Measurements from ENCODE around the gene UGT3A2. TPM values are rescaled to one million over a fixed set of nuclear protein-coding genes. Genes with fewer than 3 reads are reported as not detected.

Gene UGT3A2
- total RNA-seq, 1 donor from 2014 or later, result 10.8 TPM

- peaks cover 9% of the 10 kb centered on the region for H3K9me3 Mint-ChIP-seq
- Histone ChIP-seq H3K4me3 (no peak overlapping the region), H3K4me1 (no peaks in the 10 kb centered on the region), H3K9ac (no peak overlapping the region), H3F3A (ENCODE audit: low read depth) (no peaks in the 10 kb centered on the region), H3K4me2 (no peak overlapping the region), H3K9me3 (ENCODE audit: low read depth) (no peaks in the 10 kb centered on the region), H3K79me2 (ENCODE audit: low read depth) (no peaks in the 10 kb centered on the region), H4K20me1 (ENCODE audit: low read depth) (no peaks in the 10 kb centered on the region), H3K36me3 (no peaks in the 10 kb centered on the region), H3K27ac (no peak overlapping the region), H3K27me3 (no peaks in the 10 kb centered on the region), H2AFZ (replicated peaks) (no peak overlapping the region)
- no peaks in the 10 kb centered on the region for H3K4me1 Mint-ChIP-seq
- DNase-seq (ENCODE audit: low spot score), result no peak
- H3K27ac Mint-ChIP-seq, result no peak overlapping the region
- no peak overlapping the region for H3K4me3 Mint-ChIP-seq
- TF ChIP-seq, protein P1, sequence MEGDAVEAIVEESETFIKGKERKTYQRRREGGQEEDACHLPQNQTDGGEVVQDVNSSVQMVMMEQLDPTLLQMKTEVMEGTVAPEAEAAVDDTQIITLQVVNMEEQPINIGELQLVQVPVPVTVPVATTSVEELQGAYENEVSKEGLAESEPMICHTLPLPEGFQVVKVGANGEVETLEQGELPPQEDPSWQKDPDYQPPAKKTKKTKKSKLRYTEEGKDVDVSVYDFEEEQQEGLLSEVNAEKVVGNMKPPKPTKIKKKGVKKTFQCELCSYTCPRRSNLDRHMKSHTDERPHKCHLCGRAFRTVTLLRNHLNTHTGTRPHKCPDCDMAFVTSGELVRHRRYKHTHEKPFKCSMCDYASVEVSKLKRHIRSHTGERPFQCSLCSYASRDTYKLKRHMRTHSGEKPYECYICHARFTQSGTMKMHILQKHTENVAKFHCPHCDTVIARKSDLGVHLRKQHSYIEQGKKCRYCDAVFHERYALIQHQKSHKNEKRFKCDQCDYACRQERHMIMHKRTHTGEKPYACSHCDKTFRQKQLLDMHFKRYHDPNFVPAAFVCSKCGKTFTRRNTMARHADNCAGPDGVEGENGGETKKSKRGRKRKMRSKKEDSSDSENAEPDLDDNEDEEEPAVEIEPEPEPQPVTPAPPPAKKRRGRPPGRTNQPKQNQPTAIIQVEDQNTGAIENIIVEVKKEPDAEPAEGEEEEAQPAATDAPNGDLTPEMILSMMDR (IDR thresholded peaks at IDR 0.05), result no peak
- TF ChIP-seq EZH2phosphoT487 (IDR thresholded peaks at IDR 0.05) (no peak), EZH2 (IDR thresholded peaks at IDR 0.05) (no peak)
- no peaks in the 10 kb centered on the region for H3K36me3 Mint-ChIP-seq
- H3K27me3 Mint-ChIP-seq (ENCODE audit: insufficient read depth, low read depth), result no peaks in the 10 kb centered on the region
Measured at GRCh38 chr5:36029914-36030313, 36.8 kb downstream of the UGT3A2 start.

DNA sequence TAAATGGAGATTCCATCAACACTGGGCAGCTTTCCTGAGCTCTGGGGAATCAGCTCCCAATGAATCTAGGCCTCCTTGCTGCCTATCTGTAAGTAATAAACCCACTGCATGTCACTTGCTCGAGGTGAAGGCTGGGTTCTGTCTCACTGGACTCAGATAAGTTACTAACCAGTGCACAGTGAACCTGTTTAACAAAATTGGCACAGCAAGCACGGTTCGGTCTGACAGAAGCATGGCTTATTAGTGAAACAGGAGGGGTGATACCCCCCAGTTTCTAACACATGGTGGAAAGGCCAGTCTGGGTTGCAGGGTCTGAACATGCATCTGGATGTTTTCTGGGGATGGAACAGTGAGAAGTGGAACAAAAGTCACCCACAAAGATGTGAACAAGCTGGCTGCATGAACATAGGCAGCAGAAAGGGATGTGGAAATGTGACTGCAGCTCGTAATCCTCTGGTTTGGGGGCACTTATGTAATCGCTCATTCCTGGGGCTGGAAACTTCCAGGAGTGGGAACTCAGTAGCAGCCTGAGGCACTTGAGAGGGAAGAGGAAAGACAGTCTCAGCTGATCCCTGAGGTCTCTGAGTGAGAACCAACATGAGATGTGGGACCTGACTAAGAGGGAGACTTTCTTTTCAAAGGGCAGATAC lies 37.7 kb downstream of the UGT3A2 start:
- H3K9me3 Mint-ChIP-seq, result peaks cover 16% of the 10 kb centered on the region
- no peak for DNase-seq (ENCODE audit: low spot score)
- no peak overlapping the region for H3K4me3 ChIP-seq
- H3K4me3 Mint-ChIP-seq, result no peak overlapping the region
- H3F3A ChIP-seq (ENCODE audit: low read depth), result no peaks in the 10 kb centered on the region
- H3K36me3 Mint-ChIP-seq, result no peaks in the 10 kb centered on the region
- no peaks in the 10 kb centered on the region for H3K27me3 ChIP-seq
- H2AFZ ChIP-seq (replicated peaks), result no peak overlapping the region
- no peaks in the 10 kb centered on the region for H3K27me3 Mint-ChIP-seq (ENCODE audit: insufficient read depth, low read depth)
- no peaks in the 10 kb centered on the region for H4K20me1 ChIP-seq (ENCODE audit: low read depth)
- H3K36me3 ChIP-seq, result no peaks in the 10 kb centered on the region
- no peaks in the 10 kb centered on the region for H3K79me2 ChIP-seq (ENCODE audit: low read depth)
- H3K27ac ChIP-seq, result no peak overlapping the region
- H3K4me1 ChIP-seq, result no peaks in the 10 kb centered on the region
- TF ChIP-seq EZH2 (IDR thresholded peaks at IDR 0.05) (no peak), EZH2phosphoT487 (IDR thresholded peaks at IDR 0.05) (no peak)
- TF ChIP-seq, protein P1 (IDR thresholded peaks at IDR 0.05), result no peak
- no peak overlapping the region for H3K27ac Mint-ChIP-seq
- H3K4me2 ChIP-seq, result no peak overlapping the region
- no peak overlapping the region for H3K9ac ChIP-seq
- no peaks in the 10 kb centered on the region for H3K4me1 Mint-ChIP-seq
- H3K9me3 ChIP-seq (ENCODE audit: low read depth), result no peaks in the 10 kb centered on the region

DNA sequence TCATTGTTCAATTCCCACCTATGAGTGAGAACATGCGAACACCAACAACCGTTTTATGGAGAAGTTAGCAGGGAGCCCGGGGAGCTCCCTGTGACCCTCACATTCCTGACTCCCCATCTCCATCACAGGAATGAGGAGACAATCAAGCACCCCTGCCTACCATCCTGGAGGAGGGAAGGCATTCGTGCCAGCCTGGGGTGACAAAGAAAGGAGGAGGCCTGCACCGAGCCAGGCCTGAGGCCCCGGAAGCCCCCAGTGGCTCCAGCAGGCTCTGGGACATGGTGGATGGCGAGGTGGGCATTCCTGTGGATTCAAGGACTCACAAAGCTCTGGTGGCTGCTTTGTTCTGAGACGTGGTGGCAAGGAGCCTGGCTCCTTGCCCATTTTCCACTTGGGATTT lies 39.0 kb downstream of the UGT3A2 start:
- Histone ChIP-seq H3K4me2 (no peak overlapping the region), H3K9ac (no peak overlapping the region), H3K4me1 (no peaks in the 10 kb centered on the region), H3K79me2 (ENCODE audit: low read depth) (no peaks in the 10 kb centered on the region), H4K20me1 (ENCODE audit: low read depth) (no peaks in the 10 kb centered on the region), H3K4me3 (no peak overlapping the region), H3K27me3 (no peaks in the 10 kb centered on the region), H2AFZ (replicated peaks) (no peak overlapping the region), H3K9me3 (ENCODE audit: low read depth) (no peaks in the 10 kb centered on the region), H3K27ac (no peak overlapping the region), H3K36me3 (no peaks in the 10 kb centered on the region), H3F3A (ENCODE audit: low read depth) (no peaks in the 10 kb centered on the region)
- H3K4me3 Mint-ChIP-seq, result no peak overlapping the region
- H3K27me3 Mint-ChIP-seq (ENCODE audit: insufficient read depth, low read depth), result no peaks in the 10 kb centered on the region
- H3K27ac Mint-ChIP-seq, result peak overlapping the region; percentile 62
- TF ChIP-seq, protein P1 (IDR thresholded peaks at IDR 0.05), result no peak
- TF ChIP-seq EZH2phosphoT487 (IDR thresholded peaks at IDR 0.05), result no peak
- no peak for TF ChIP-seq EZH2 (IDR thresholded peaks at IDR 0.05)
- DNase-seq (ENCODE audit: low spot score), result no peak
- H3K4me1 Mint-ChIP-seq, result no peaks in the 10 kb centered on the region
- no peaks in the 10 kb centered on the region for H3K36me3 Mint-ChIP-seq
- peaks cover 16% of the 10 kb centered on the region for H3K9me3 Mint-ChIP-seq

Measured in neural progenitor cell (in vitro differentiated cells).